Gastrocnemius medialis (tissue), 4 donors: ENCODE measurements around the gene BNC2. TPM values are rescaled to one million over a fixed set of nuclear protein-coding genes. Genes with fewer than 3 reads are reported as not detected.
A peak's percentile ranks its signal among the peaks of the same experiment; 100 is the strongest.

ENCODE experiments used
- ATAC-seq, 2 donors: fragments of 150-250 bp; one replicate each; pipeline ENCODE4 v1.9.1; 2016
- DNase-seq, 2 donors: peaks; one replicate each; pipeline ENCODE4 v3.0.0-alpha.2; 2019
- H3K27ac ChIP-seq, 4 donors: fragments of 200-600 bp; sonication (generic); 1 replicate in 1 of 4; 2 replicates in 3 of 4; pipeline ENCODE4 v1.5.1; 2016 to 2018; ENCODE audit warnings: mild to moderate bottlenecking in 2 of 4, moderate library complexity in 1 of 4
- H3K27me3 ChIP-seq, 3 donors: fragments of 200-600 bp; sonication (generic) in 2 of 3; 1 replicate in 1 of 3; 2 replicates in 2 of 3; pipeline versions ENCODE4 v1.5.1 to v1.6.0; 2016 to 2019; ENCODE audit warnings: mild to moderate bottlenecking in 1 of 3, moderate library complexity in 1 of 3
- H3K36me3 ChIP-seq, 2 donors: fragments of 200-600 bp; sonication (generic) in 1 of 2; one replicate each; pipeline ENCODE4 v1.5.1; 2017 to 2018
- H3K4me1 ChIP-seq, 2 donors: fragments of 200-600 bp; sonication (generic) in 1 of 2; one replicate each; pipeline ENCODE4 v1.5.1; 2016 to 2017; ENCODE audit warnings: mild to moderate bottlenecking in 2 of 2
- H3K4me3 ChIP-seq, 4 donors: fragments of 200-600 bp; sonication (generic) in 3 of 4; 1 replicate in 1 of 4; 2 replicates in 3 of 4; pipeline ENCODE4 v1.5.1; 2016 to 2019; ENCODE audit warnings: mild to moderate bottlenecking in 2 of 4
- H3K9me3 ChIP-seq, 3 donors: fragments of 200-600 bp; sonication (generic) in 2 of 3; 1 replicate in 1 of 3; 2 replicates in 2 of 3; pipeline ENCODE4 v1.5.1; 2016 to 2019
- POLR2A ChIP-seq, 2 donors: fragments of 450-650 bp; IDR thresholded peaks; one replicate each; pipeline ENCODE4 v1.6.1; 2017; ENCODE audit warnings: antibody characterized with exemption in 2 of 2, mild to moderate bottlenecking in 2 of 2, moderate library complexity in 2 of 2
- in situ Hi-C, 4 donors: fragments of 200-750 bp; cut with MboI; loops; one replicate each; pipeline versions ENCODE4 v1.15.0 to v1.8.0; 2017; ENCODE audit warnings: low sequenced_read_pairs in 4 of 4
- intact Hi-C: fragments of 100-400 bp; cut with DNase I; formaldehyde crosslinking; loops from one replicate; pipeline ENCODE4 v1.15.1; 2023; ENCODE audit warnings: low total_unique reads
- total RNA-seq, 4 donors: library from RNA; depleted of rRNA; stranded (reverse); fragments of >200 nt; gene quantifications; one replicate each; pipeline versions ENCODE4 v1.1.0 to v1.2.3, GENCODE V29; 2016
- TF ChIP-seq, protein P1 (sequence below), 5 experiments: fragments of 450-650 bp in 3 of 5; fragments of 200-600 bp in 2 of 5; sonication (generic) in 2 of 5; IDR thresholded peaks in 4 of 5; conservative IDR thresholded peaks in 1 of 5; 1 replicate in 4 of 5; 2 replicates in 1 of 5; pipeline ENCODE4 v1.5.1; 2016 to 2019; ENCODE audit warnings: antibody characterized with exemption in 5 of 5, mild to moderate bottlenecking in 3 of 5, moderate library complexity in 3 of 5

Gene BNC2
- total RNA-seq, 4 donors from 2014 or later, result 40.9 to 122 (median 68.7) TPM

DNA sequence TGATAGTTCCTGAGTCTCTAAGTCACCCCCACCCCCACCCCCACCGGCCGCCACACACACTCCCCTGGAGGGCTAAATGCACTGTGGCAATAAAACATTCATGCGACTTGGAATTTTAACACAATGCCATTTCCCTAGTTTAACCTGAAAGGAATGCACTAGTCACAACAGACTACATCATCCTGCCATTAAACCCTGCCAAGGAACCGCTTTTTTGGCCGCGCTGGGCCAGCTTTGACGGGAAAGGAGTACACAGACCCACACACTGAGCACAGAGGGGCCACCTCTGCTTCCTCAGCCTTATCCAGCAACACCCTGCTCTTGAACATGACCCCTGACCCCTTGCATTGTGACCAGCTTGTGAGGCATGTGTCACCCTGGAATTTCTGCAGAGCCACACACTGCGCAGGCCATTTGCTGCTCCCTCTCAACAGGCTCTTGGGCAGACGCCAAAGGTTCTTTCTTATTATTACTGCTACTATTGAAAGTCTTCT lies 165.3 kb downstream of the BNC2 start:
- peak; percentile 40 to 70 for DNase-seq
- H3K36me3 ChIP-seq, result no peaks in the 10 kb centered on the region
- H3K9me3 ChIP-seq, result no peaks in the 10 kb centered on the region
- peak overlapping the region; percentile 71 to 83 (median 80) for H3K27ac ChIP-seq
- intact Hi-C loops, result no loop called here
- in situ Hi-C loops, result loop anchor here in 1 of 4 donors (25.0 kb wide), 1 partner anchor 368 kb away; no protein-coding TSS in a partner anchor
- H3K27me3 ChIP-seq, result no peaks in the 10 kb centered on the region
- peak; percentile 83 to 88 for ATAC-seq
- peaks cover 5 to 11% of the 10 kb centered on the region in 2 donors for H3K4me1 ChIP-seq
- H3K4me3 ChIP-seq, result peak overlapping the region; percentile 18 to 51 (median 30)
- TF ChIP-seq POLR2A (IDR thresholded peaks at IDR 0.05), result no peak

DNA sequence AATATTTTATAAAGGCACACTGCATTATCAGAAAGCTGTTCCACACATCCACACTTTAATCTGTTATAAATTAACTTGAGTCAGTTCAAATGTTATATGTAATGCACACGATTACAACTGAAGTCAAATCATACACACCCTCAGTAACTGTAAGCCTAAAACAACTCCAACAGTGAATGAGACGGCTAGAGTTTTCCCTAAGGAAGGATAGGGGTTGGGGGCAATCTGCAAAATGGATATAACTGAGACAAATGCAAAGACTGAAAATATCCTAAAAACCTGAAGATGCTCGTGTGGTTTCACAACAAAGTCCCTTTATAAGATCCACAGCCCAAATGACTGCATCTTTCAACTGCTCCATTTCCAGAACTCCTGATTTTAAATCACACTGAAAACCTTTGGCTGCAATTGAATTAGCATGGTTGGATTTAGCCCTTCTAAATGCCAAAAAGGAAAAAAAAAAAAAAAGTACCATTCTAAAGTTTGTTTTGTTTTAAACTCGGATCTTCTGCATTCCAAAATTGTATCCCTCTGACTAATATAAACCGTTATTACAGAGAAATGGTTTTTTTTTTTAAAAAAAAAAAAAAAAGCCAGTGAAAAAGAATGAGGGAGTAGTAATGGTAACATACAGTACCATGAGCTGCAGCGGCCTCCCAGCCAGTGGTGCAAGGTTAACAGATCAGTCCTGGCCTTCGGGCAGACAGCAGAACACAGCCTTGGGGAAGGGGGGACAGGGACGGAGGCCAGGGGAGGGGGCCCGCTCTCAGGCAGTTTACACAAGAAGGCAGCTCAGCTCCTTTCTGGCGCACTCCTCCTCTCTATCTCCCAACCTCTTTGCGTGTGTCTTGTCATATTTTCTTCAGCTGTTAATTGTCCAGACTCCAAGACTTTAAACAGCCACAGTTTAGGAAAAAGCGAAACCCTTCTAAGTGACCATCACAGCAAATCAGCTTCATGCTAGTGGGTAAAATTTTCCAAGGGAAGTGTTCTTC lies 166.1 kb downstream of the BNC2 start:
- in situ Hi-C loops (loop anchor here in 1 of 4 donors (25.0 kb wide), 1 partner anchor 367 kb away; no protein-coding TSS in a partner anchor), intact Hi-C loops (no loop called here)
- H3K36me3 ChIP-seq, result no peaks in the 10 kb centered on the region
- TF ChIP-seq, protein P1, sequence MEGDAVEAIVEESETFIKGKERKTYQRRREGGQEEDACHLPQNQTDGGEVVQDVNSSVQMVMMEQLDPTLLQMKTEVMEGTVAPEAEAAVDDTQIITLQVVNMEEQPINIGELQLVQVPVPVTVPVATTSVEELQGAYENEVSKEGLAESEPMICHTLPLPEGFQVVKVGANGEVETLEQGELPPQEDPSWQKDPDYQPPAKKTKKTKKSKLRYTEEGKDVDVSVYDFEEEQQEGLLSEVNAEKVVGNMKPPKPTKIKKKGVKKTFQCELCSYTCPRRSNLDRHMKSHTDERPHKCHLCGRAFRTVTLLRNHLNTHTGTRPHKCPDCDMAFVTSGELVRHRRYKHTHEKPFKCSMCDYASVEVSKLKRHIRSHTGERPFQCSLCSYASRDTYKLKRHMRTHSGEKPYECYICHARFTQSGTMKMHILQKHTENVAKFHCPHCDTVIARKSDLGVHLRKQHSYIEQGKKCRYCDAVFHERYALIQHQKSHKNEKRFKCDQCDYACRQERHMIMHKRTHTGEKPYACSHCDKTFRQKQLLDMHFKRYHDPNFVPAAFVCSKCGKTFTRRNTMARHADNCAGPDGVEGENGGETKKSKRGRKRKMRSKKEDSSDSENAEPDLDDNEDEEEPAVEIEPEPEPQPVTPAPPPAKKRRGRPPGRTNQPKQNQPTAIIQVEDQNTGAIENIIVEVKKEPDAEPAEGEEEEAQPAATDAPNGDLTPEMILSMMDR (IDR thresholded peaks at IDR 0.05 in 4 of 5, conservative IDR thresholded peaks at IDR 0.05 in 1 of 5), result no peak
- TF ChIP-seq POLR2A (IDR thresholded peaks at IDR 0.05), result no peak
- peak; percentile 37 to 51 for ATAC-seq
- peak overlapping the region; percentile 71 to 83 (median 80) for H3K27ac ChIP-seq
- H3K27me3 ChIP-seq, result no peaks in the 10 kb centered on the region
- DNase-seq, result peak; percentile 11 to 23
- peaks cover 5 to 11% of the 10 kb centered on the region in 2 donors for H3K4me1 ChIP-seq
- peak overlapping the region; percentile 18 to 51 (median 30) for H3K4me3 ChIP-seq
- H3K9me3 ChIP-seq, result no peaks in the 10 kb centered on the region

DNA sequence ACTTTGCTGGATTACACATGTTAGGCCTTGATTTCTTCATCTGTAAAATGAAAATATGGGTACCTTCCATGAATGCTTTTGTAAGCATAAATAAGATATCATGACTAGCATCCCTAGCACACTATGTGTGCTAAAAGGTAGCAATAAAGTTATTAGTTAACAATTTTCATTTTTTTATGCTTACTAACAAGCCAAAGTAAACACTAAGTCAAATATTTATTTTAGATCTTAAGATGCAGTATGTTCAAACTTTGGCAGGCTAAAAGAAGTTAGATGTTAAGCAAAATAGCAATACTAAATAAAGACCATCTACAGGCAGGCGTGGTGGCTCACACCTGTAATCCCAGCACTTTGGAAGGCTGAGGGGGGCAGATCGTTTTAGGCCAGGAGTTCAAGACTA lies 169.1 kb downstream of the BNC2 start:
- no peaks in the 10 kb centered on the region for H3K36me3 ChIP-seq
- no peaks in the 10 kb centered on the region for H3K9me3 ChIP-seq
- H3K27ac ChIP-seq, result no peak overlapping the region
- H3K4me3 ChIP-seq, result no peak overlapping the region
- ATAC-seq, result no peak
- H3K4me1 ChIP-seq, result peaks cover 5 to 8% of the 10 kb centered on the region in 2 donors
- intact Hi-C loops, result no loop called here
- no peak for DNase-seq
- TF ChIP-seq, protein P1 (IDR thresholded peaks at IDR 0.05 in 4 of 5, conservative IDR thresholded peaks at IDR 0.05 in 1 of 5), result no peak
- no peaks in the 10 kb centered on the region for H3K27me3 ChIP-seq
- in situ Hi-C loops, result loop anchor here in 1 of 4 donors (25.0 kb wide), 1 partner anchor 364 kb away; no protein-coding TSS in a partner anchor

DNA sequence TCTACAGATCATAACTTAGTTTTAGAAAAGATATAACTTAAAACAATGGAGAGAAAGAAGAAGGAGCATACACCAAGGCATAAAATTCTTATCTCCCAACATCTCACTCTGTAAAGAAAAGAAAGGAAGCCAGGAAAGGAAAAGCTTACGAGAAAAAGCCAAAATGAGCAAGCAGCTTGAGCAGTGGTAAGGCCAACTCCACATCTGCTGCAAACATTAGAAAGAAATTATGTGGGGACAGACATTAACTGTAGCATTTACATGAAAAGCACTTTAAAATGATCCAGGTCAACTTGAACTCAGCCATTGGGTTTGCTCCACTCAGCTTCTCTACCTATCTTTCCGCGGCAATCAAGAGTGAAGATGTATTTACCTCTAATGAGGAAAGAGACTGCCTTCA lies 176.9 kb downstream of the BNC2 start:
- Histone ChIP-seq H3K36me3 (no peaks in the 10 kb centered on the region), H3K4me3 (no peak overlapping the region), H3K27ac (no peak overlapping the region), H3K27me3 (no peaks in the 10 kb centered on the region), H3K4me1 (peaks cover 5 to 15% of the 10 kb centered on the region in 2 donors), H3K9me3 (no peaks in the 10 kb centered on the region)
- ATAC-seq (no peak), DNase-seq (no peak)
- intact Hi-C loops, result no loop called here
- in situ Hi-C loops, result no loop called here
- TF ChIP-seq, protein P1 (IDR thresholded peaks at IDR 0.05 in 4 of 5, conservative IDR thresholded peaks at IDR 0.05 in 1 of 5), result no peak
- no peak for TF ChIP-seq POLR2A (IDR thresholded peaks at IDR 0.05)

DNA sequence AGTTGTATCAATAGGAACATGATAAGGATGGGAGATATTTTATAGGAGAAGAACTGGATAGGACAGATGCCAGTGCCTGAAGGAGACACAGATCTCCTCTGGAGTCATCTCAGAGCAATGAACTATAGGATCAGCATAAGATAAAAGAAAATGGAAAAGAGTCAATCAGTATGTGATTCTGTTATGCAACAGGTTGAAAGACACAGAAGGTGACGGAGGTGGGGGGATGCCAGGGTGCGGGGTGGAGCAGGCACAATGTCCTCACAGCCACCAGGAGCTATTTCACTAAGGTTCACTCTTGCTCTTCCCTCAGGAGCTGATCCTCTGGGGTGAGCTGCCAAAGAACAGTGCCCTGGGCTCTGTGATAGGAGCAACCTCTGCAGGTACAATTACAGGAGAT lies 179.8 kb downstream of the BNC2 start:
- peak overlapping the region in 2 of 4 donors; percentile 41 for H3K27ac ChIP-seq
- H3K27me3 ChIP-seq, result no peaks in the 10 kb centered on the region
- peaks cover 5 to 20% of the 10 kb centered on the region in 2 donors for H3K4me1 ChIP-seq
- no peaks in the 10 kb centered on the region for H3K36me3 ChIP-seq
- in situ Hi-C loops (no loop called here), intact Hi-C loops (no loop called here)
- no peak for DNase-seq
- no peak overlapping the region for H3K4me3 ChIP-seq
- no peak for ATAC-seq
- no peaks in the 10 kb centered on the region for H3K9me3 ChIP-seq
- no peak for TF ChIP-seq POLR2A (IDR thresholded peaks at IDR 0.05)
- TF ChIP-seq, protein P1 (IDR thresholded peaks at IDR 0.05 in 4 of 5, conservative IDR thresholded peaks at IDR 0.05 in 1 of 5), result no peak
